CD4-positive, alpha-beta T cell treated with Interleukin-21 for 1 hour (primary cell): ENCODE data around the gene IL10RB.

Source experiments
- DNase-seq: peaks from one replicate; pipeline ENCODE4 v3.0.0-alpha.2; 2020

Gene IL10RB

GRCh38 chr21:33268737-33269441 is 2.7 kb downstream of the IL10RB start:
- DNase-seq, result peak; percentile 42

- no peak for DNase-seq
These were observed 4.8 kb downstream of the IL10RB start for GRCh38 chr21:33270986-33271385.

GRCh38 chr21:33273044-33273443 is 6.9 kb downstream of the IL10RB start:
- DNase-seq, result no peak

GRCh38 chr21:33278721-33279120 is 12.6 kb downstream of the IL10RB start:
- no peak for DNase-seq

- no peak for DNase-seq
These were observed 13.2 kb downstream of the IL10RB start for GRCh38 chr21:33279330-33279820.

GRCh38 chr21:33281096-33281652 is 15.0 kb downstream of the IL10RB start:
- DNase-seq, result no peak

- DNase-seq, result no peak
These were observed 17.0 kb downstream of the IL10RB start for GRCh38 chr21:33283203-33283602.

- no peak for DNase-seq
These were observed 19.9 kb downstream of the IL10RB start for GRCh38 chr21:33286076-33286475.

GRCh38 chr21:33286600-33287456 is 20.7 kb downstream of the IL10RB start:
- DNase-seq, result no peak

GRCh38 chr21:33289199-33289819 is 23.1 kb downstream of the IL10RB start:
- no peak for DNase-seq

- no peak for DNase-seq
These were observed 24.3 kb downstream of the IL10RB start for GRCh38 chr21:33290441-33290840.

GRCh38 chr21:33291686-33292085 is 25.5 kb downstream of the IL10RB start:
- DNase-seq, result no peak

GRCh38 chr21:33292724-33293123 is 26.6 kb downstream of the IL10RB start:
- DNase-seq, result no peak

GRCh38 chr21:33293136-33293535 is 27.0 kb downstream of the IL10RB start:
- DNase-seq, result no peak

- peak; percentile 12 for DNase-seq
These were observed 27.6 kb downstream of the IL10RB start for GRCh38 chr21:33293811-33294216.

- DNase-seq, result no peak
These were observed 30.0 kb downstream of the IL10RB start for GRCh38 chr21:33296156-33296555.

- DNase-seq, result peak; percentile 59
These were observed 33.1 kb downstream of the IL10RB start for GRCh38 chr21:33299181-33299752.

GRCh38 chr21:33300701-33301631 is 34.8 kb downstream of the IL10RB start:
- DNase-seq, result peak; percentile 20

GRCh38 chr21:33301632-33302002 is 35.5 kb downstream of the IL10RB start:
- no peak for DNase-seq

- DNase-seq, result no peak
These were observed 35.9 kb downstream of the IL10RB start for GRCh38 chr21:33302055-33302454.

- no peak for DNase-seq
These were observed 36.6 kb downstream of the IL10RB start for GRCh38 chr21:33302796-33303195.

GRCh38 chr21:33305344-33305671 is 39.1 kb downstream of the IL10RB start:
- DNase-seq, result no peak
